ENCODE results near the gene CHMP4B.

The CHMP4B gene

GRCh38 chr20:33841436-33841799, 30.3 kb downstream of the CHMP4B start:
- no peak for FAIRE-seq

GRCh38 chr20:33842346-33842745, 31.2 kb downstream of the CHMP4B start:
- no peak for FAIRE-seq

GRCh38 chr20:33843050-33843449, 31.9 kb downstream of the CHMP4B start:
- FAIRE-seq, result no peak

GRCh38 chr20:33843854-33844253, 32.7 kb downstream of the CHMP4B start:
- FAIRE-seq, result no peak

DNA sequence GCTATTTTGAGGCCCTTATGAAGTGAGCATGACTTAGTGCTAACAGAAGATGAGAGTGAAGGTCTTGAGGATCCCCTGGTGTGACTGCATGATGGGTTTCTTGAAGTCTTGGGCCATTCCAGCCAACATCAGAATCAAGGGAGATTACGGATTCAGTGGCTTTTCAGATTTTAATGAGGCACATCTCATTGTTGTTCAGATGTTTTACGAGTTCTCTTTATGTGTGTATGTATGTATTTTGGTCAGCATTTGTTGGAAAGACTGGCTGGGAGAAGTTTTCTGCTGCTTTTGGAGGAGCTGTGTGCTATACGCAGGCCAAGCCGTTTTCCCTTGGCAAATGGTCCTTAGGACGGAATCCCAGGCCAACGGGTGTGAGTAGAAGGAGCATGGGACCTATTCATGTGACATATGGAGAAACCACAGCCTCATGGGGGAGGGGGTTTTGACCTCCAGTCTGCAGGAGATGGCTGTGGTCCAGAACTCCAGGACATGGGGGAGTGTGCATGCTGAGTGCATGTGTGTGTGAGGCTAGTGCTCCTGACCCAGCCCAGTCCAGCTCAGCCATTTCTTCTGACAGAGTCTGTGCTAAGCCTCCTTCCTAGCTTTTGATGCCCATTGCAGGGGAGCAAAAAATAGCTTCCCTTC, 35.3 kb downstream of the CHMP4B start:
- no peak for FAIRE-seq

GRCh38 chr20:33847006-33847405, 35.9 kb downstream of the CHMP4B start:
- no peak for FAIRE-seq

DNA sequence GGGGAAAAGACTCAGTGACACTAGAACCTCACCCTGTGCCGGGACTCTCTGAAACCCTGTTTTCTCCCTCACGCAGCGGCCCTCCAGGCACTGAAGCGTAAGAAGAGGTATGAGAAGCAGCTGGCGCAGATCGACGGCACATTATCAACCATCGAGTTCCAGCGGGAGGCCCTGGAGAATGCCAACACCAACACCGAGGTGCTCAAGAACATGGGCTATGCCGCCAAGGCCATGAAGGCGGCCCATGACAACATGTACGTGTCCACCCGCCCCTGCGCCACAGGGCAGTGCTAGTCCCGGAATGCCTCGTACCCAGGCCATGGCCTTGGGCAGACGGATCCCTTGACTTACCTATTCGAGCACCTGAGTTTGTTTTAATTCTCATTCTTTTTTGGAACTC, 37.2 kb downstream of the CHMP4B start:
- FAIRE-seq, result no peak

DNA sequence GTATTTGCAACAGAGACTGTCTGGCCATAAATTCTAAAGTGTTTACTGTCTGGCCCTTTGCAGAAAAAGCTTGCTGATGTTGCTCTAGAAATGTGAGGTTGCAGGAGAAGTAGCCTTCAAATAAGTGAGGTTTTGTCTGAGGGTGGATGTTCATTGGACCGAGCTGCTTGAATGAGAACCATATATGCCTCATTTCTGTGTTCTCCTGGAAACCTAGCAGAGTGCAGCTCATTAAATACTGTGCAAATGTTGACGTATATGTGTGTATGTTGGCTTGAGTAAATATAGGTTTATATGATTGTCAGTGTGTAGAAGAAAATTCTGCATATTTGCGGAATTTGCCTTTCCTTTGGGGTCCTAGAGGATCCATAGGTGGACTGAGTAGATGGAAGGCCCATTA, 39.0 kb downstream of the CHMP4B start:
- FAIRE-seq, result no peak

DNA sequence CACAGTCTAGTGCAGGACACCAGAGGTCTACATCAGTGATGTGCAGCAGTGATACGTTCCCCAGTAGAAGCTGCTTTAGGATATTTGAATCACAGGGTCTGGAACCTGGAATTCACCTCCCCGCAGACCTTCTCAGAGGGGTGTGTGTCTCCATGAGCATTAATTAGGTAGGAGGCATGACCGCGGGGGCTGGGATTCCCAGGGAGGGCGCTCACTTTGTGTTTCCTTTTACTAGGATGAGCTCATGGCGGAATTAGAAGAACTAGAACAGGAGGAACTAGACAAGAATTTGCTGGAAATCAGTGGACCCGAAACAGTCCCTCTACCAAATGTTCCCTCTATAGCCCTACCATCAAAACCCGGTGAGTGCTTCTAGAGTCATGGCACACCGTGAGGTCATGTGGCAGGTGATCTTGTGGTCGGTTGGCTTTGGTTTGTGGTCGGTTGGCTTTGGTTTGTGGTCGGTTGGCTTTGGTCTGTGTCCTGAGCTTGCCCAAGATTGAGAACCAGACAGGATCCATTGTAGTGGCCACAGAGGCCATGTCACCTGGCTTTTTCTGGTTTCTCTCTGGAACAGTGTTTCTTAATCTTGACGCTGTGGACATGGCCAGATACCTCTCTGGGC, 40.8 kb downstream of the CHMP4B start:
- no peak for FAIRE-seq

DNA sequence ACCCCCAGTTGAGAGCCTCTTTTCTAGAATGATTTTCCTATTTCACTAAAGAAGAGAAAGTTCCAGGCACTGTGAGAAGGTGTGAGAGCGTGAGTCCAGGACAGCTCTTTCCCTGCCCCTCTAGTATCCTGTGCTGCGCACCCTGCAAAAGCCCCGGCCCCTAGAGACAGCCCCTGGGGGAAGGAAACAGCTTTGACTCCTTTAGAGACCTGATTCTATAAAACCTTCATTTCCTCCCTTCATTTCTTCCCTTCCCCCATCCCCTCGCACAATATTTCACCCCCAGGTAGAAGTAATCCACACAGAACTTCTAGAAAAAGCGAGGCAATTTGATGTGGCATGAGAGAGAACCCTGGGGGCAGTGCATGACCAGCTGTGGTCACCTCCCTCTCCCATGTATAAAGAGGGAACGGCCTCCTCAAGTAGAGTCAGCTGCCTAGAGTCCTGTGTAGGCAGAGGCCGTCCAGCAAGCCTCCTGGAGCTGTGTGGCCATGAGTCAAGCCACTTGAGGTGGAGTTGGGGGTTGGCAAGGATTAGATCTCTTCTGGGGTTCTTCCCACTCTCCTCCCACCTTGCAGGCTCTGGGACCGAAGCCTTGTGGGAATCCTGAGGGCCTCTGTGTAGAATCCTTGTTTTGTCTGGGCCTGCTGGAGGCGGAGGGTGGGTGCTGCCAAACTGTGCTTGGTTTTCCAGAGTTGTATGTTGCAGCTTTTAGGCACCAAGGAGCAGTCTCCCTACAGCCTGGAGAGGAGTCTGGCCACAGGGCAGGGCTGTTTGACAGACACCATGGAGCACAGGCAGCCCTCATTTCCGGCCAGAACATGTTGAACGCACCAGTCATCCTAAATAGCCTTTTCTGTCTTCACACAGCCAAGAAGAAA, 41.7 kb downstream of the CHMP4B start:
- no peak for FAIRE-seq

DNA sequence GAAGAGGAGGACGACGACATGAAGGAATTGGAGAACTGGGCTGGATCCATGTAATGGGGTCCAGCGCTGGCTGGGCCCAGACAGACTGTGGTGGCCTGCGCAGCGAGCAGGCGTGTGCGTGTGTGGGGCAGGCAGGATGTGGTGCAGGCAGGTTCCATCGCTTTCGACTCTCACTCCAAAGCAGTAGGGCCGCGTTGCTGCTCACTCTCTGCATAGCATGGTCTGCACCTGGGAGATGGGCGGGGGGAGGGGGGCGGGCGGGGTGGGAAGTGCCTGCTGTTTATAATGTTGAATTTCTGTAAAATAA, 42.3 kb downstream of the CHMP4B start:
- FAIRE-seq, result no peak

DNA sequence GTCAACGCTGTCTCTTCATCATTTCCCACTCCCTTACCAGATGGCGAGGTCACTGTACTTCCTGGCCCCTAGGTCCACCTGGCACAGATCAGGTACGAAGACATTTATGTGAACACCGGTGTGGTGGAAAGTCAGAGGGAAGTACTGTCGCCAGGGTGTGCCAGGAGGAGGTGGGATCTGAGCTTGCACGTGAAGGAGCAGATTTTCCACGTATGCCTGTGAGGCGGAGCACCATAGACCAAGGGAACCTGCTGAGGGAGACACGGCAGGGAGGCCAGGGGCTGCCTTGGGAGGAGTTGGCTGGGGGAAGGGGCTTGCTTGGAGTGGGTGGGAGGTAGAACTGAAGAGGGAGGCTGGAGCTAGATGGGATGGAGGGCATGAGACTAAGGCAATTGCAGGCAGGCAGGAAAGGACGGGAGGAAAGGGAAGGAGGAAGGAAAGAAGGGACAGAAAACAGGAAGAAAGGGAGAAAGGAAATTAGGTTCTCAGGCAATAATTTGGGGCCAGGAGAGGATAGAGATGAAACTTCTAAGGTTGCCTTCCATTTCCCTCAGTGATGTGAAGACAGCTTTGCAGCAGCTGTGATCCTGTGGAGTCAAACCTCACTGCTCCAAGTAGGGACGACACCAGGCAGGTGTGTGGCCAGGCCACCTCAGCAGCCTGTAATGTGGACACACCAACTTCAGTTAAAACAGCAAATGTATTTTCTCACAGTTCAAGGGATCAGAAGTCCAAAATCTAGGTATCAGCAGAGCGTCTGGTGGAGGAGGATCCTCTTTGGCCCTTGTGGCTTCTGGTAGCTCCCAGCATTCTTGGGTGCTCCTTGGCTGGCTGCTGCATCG, 46.8 kb downstream of the CHMP4B start:
- FAIRE-seq, result no peak

DNA sequence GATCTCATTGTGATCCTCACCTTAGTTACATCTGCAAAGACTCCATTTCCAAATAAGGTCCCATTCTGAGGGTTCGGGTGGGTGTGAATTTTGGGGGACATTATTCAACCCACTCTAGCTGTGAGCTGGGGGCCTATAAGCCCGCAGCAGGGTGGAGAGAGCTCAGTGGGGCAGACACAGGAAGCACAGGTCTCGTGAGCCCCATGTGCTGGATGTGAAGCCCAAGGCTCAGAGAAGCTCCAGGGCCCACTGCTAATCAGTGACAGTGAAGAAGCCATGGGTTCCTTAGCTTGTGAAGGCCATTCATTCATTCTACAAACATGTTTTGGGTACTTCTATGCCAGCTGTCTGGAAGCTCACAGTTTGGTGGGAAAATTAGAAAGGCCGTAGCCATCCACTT, 47.5 kb downstream of the CHMP4B start:
- FAIRE-seq, result no peak

- no peak for FAIRE-seq
Observed at GRCh38 chr20:33859157-33859695, 48.1 kb downstream of the CHMP4B start.

GRCh38 chr20:33859751-33860150, 48.6 kb downstream of the CHMP4B start:
- FAIRE-seq, result no peak

DNA sequence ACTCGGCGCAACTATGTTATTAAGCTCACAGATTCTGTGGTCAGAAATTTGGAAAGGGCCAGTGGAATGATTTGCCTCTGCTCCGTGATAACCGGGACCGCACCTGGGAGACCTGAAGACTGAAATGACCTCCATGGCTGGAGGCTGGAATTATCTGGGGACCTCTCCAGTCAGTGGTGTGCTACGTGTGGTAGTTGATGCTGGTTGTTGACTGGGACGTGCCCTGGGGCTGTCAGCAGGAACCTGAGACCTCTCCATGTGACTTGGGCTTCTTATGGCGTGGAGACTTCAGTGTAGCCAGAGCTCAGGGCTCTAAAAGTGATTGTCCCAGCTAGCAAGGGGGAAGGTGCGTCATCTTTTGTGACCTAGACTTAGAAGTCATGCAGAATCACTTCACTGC, 50.3 kb downstream of the CHMP4B start:
- FAIRE-seq, result no peak

GRCh38 chr20:33862709-33863403, 51.7 kb downstream of the CHMP4B start:
- no peak for FAIRE-seq

DNA sequence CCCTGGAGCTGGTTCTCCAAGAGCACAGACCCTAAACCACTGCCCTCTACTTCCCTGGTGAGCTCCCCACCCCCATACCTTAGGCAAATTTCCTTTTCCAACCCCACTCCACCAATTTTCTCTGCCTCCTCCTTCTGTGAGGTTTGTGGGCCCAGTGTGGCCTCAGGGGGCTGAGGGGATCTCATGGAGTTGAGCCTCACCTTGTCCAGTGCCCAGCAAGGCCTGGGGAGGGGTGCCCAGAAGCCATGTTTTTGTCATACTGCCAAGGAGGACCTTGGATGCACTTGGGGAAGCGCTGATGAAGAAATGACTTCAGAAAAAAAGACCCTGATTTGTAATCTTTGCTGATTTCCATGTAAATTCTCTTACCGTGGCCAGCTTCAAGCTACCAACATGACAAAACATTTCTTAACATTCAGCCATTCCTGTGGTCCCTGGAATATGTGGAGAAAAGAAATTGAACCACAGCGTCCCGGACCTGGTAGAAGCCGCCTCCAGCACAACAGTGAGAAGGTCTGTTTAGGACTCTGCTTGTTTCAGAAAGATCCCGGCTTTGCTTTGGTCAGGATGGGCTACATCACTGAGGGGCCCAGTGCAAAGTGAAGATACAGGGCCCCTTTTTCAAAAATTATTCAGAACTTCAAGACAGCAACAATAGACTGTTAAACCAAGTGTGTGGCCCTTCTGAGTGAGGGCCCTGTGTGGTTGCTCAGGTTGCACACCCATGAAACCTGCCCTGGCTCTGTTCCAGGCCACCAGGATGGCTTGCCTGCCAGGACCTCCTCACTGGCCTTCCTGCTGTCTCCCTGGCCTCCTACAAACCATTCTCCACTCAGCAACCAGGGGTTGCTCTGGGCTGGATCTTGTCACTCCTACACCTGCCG, 52.5 kb downstream of the CHMP4B start:
- no peak for FAIRE-seq

DNA sequence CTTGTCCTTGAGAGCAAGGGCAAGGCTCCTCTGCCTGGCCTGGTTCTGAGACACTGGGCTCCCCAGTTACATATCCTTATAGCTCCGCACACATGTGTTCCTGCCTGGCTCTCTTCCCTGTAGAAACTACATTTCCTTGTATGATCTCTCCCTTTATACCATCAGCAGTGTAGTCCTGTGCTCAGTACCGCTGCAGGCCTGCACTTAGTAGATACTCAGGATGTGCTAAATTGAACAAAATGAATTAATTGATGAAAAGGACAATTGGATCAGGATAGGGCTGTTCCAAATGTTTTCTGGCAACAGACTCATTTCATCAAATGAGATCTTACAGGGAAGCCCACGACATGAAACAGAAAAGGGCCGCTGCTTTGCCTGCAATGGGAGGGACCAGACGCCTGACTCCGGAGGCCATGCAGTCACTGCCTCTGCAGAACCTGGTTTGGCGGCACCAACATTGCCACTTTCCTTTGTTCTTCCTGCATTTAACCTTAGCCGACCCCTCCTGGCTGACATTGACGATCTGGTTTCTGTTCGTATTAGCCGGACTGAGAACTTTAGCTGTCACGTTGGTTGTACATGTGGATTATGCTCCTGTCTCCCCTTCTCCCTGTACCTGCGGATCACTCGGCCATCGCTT, 53.3 kb downstream of the CHMP4B start:
- FAIRE-seq, result no peak

- no peak for FAIRE-seq
Observed at GRCh38 chr20:33865761-33866370, 54.7 kb downstream of the CHMP4B start.
